Measurements from ENCODE around the gene SH3BP5. TPM values are rescaled to one million over a fixed set of nuclear protein-coding genes. Genes with fewer than 3 reads are reported as not detected.

Gene SH3BP5
- total RNA-seq, 1 donor from 2014 or later = 9.7 TPM

Other genes starting within 250 kb of the SH3BP5 start
- 17.8 TPM for gene RBSN, start 233.4 kb downstream of the SH3BP5 start, total RNA-seq
- gene CAPN7, start 126.3 kb downstream of the SH3BP5 start, total RNA-seq = 34.2 TPM
- gene METTL6, start 95.0 kb upstream of the SH3BP5 start, total RNA-seq = 6.4 TPM
- gene EAF1, start 95.0 kb upstream of the SH3BP5 start, total RNA-seq = 7.0 TPM
- gene COLQ, start 189.1 kb upstream of the SH3BP5 start, total RNA-seq = 0.99 TPM